ENCODE measurements around the gene NUP153.

NUP153 gene

GRCh38 chr6:17624396-17624795 is 82.3 kb downstream of the NUP153 start:
- Histone ChIP-seq H3K4me3 (ENCODE audit: low read length, poor library complexity, severe bottlenecking) (no peak overlapping the region), H3K9ac (ENCODE audit: low read depth, low read length, poor library complexity, severe bottlenecking) (no peak overlapping the region), H3K9me3 (ENCODE audit: insufficient read depth, low read depth, low read length) (no peaks in the 10 kb centered on the region), H4K20me1 (ENCODE audit: insufficient read depth, low read length, poor library complexity, severe bottlenecking) (peaks cover 29% of the 10 kb centered on the region), H2AFZ (ENCODE audit: low read length) (no peak overlapping the region), H3K4me1 (ENCODE audit: insufficient read depth, low read length, poor library complexity, severe bottlenecking) (peaks cover 8% of the 10 kb centered on the region), H3K27me3 (ENCODE audit: insufficient read depth, low read length, poor library complexity, severe bottlenecking) (no peaks in the 10 kb centered on the region), H3K79me2 (ENCODE audit: insufficient read depth, low read length) (peaks cover 19% of the 10 kb centered on the region), H3K4me2 (ENCODE audit: low read depth, low read length, poor library complexity, severe bottlenecking) (no peak overlapping the region), H3F3A (ENCODE audit: low read depth) (no peaks in the 10 kb centered on the region), H3K36me3 (ENCODE audit: insufficient read depth, low read length) (peaks cover 84% of the 10 kb centered on the region), H3K9me2 (replicated peaks; ENCODE audit: low read depth, low read length) (no peaks in the 10 kb centered on the region)
- TF ChIP-seq CTCF (conservative IDR thresholded peaks at IDR 0.05; ENCODE audit: low read length) (no peak), EZH2phosphoT487 (IDR thresholded peaks at IDR 0.05; ENCODE audit: borderline replicate concordance) (no peak)

GRCh38 chr6:17622144-17622543 is 84.6 kb downstream of the NUP153 start:
- Histone ChIP-seq H3K36me3 (ENCODE audit: insufficient read depth, low read length) (peaks cover 81% of the 10 kb centered on the region), H3K9me2 (replicated peaks; ENCODE audit: low read depth, low read length) (no peaks in the 10 kb centered on the region), H3K4me2 (ENCODE audit: low read depth, low read length, poor library complexity, severe bottlenecking) (no peak overlapping the region), H3K4me1 (ENCODE audit: insufficient read depth, low read length, poor library complexity, severe bottlenecking) (peaks cover 8% of the 10 kb centered on the region), H3K9ac (ENCODE audit: low read depth, low read length, poor library complexity, severe bottlenecking) (no peak overlapping the region), H4K20me1 (ENCODE audit: insufficient read depth, low read length, poor library complexity, severe bottlenecking) (peaks cover 31% of the 10 kb centered on the region), H2AFZ (ENCODE audit: low read length) (no peak overlapping the region), H3K4me3 (ENCODE audit: low read length, poor library complexity, severe bottlenecking) (no peak overlapping the region), H3K27me3 (ENCODE audit: insufficient read depth, low read length, poor library complexity, severe bottlenecking) (no peaks in the 10 kb centered on the region), H3K79me2 (ENCODE audit: insufficient read depth, low read length) (peaks cover 24% of the 10 kb centered on the region), H3F3A (ENCODE audit: low read depth) (no peaks in the 10 kb centered on the region), H3K9me3 (ENCODE audit: insufficient read depth, low read depth, low read length) (no peaks in the 10 kb centered on the region)
- TF ChIP-seq EZH2phosphoT487 (IDR thresholded peaks at IDR 0.05; ENCODE audit: borderline replicate concordance), result no peak
- no peak for TF ChIP-seq CTCF (conservative IDR thresholded peaks at IDR 0.05; ENCODE audit: low read length)

GRCh38 chr6:17621003-17621402 is 85.7 kb downstream of the NUP153 start:
- no peak for TF ChIP-seq CTCF (conservative IDR thresholded peaks at IDR 0.05; ENCODE audit: low read length)
- no peak for TF ChIP-seq EZH2phosphoT487 (IDR thresholded peaks at IDR 0.05; ENCODE audit: borderline replicate concordance)
- Histone ChIP-seq H4K20me1 (ENCODE audit: insufficient read depth, low read length, poor library complexity, severe bottlenecking) (peaks cover 25% of the 10 kb centered on the region), H3K4me1 (ENCODE audit: insufficient read depth, low read length, poor library complexity, severe bottlenecking) (peaks cover 8% of the 10 kb centered on the region), H3K4me3 (ENCODE audit: low read length, poor library complexity, severe bottlenecking) (no peak overlapping the region), H3F3A (ENCODE audit: low read depth) (no peaks in the 10 kb centered on the region), H3K9me2 (replicated peaks; ENCODE audit: low read depth, low read length) (no peaks in the 10 kb centered on the region), H3K4me2 (ENCODE audit: low read depth, low read length, poor library complexity, severe bottlenecking) (no peak overlapping the region), H3K9ac (ENCODE audit: low read depth, low read length, poor library complexity, severe bottlenecking) (no peak overlapping the region), H3K9me3 (ENCODE audit: insufficient read depth, low read depth, low read length) (no peaks in the 10 kb centered on the region), H3K36me3 (ENCODE audit: insufficient read depth, low read length) (peaks cover 79% of the 10 kb centered on the region), H3K79me2 (ENCODE audit: insufficient read depth, low read length) (peaks cover 24% of the 10 kb centered on the region), H3K27me3 (ENCODE audit: insufficient read depth, low read length, poor library complexity, severe bottlenecking) (no peaks in the 10 kb centered on the region), H2AFZ (ENCODE audit: low read length) (no peak overlapping the region)
